Endometrial microvascular endothelial cells (primary cell): ENCODE results near the gene SPSB4. TPM values are rescaled to one million over a fixed set of nuclear protein-coding genes. Genes with fewer than 3 reads are reported as not detected.

Source experiments
- in situ Hi-C: cut with HindIII; loops from 2 replicates; pipeline ENCODE4 v1.10.0; 2017; ENCODE audit warnings: low sequenced_read_pairs, low pct_unique_long_range_greater_than_20kb; ENCODE audit errors: inconsistent ontology term
- total RNA-seq: library from RNA; depleted of rRNA; stranded (reverse); fragments of >200 nt; gene quantifications from one replicate; pipeline ENCODE4 v1.2.3, GENCODE V29; 2015; ENCODE audit errors: inconsistent ontology term

Gene SPSB4
- total RNA-seq, 1 donor from 2014 or later: not detected

DNA sequence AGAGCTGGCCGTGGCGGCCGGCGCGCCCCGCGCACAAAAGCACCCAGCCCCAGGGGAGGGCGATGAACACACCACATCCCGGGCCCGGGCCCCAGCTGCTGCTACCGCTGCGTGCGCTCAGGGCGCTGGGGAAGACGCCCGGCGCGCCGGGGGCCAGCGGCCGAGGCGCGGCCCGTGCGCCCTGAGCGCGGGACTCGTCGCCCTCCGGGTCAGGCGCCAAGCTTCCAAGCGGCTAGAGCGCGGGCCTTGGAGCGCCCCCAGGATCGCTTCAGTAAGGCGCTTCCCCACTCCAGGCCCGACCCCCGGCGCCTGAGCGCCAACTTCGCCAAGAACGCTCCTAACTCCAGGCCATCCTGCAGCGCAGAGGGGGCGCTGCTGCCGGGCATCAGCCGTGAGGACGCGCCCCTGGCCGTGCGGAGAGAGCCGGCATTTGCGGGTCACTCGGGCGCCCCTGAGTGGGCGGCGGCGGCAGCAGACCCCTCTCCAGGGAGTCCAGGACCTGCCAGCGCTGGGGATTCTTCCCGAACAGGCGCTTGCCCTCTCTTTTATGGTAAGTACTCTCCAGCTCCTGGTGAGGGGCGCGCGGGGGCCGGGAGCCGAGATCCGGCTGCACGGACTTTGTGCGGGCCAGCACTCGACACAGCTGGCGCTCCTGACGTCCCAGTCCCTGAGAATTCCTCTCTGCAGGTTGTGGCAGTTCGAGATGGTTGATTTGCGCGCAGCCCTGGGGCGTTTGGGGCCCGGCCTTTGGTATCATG is 475 bp downstream of the SPSB4 start:
- in situ Hi-C loops: no loop called here

DNA sequence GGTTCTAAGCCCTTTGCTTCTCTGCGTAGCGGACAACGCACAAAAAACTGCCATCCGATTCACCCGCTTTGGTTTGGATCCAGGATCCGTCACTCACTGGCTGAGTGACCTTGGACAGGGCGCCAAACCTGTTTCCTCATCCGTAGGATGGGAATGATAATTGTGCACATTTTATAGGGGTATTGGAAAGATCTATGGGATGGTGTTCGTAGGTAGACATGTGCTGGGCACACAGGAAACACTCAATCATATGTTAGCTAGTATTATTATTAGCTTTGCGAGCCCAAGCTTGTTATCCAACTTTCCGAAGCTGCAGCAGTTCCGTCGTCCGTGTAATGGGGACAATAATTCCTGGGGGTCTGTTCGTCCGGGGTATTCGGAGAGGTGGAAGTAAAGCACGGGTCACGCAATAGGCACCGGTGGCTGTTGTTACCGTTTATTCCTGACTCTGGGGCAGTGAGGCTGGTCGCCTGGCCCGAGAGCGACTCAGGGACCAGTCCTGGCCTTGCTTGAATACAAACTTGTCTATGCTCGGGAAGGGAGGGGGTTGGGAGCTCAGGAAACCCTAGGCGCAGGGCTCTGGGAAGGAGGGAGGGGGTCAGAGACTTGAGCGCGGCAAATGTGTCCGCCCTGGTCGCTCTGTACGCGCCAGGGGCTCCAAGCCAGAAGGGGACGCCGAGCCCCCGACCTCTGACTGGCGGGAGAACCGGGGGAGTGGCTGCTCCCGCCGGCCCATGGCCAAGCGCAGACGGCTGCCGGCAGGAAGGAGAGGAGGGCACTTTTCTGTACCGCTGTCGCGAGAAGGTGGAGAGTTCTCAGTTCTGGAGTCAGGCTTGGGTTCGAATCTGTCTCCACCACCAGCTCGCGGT is 1.3 kb downstream of the SPSB4 start:
- in situ Hi-C loops: no loop called here

DNA sequence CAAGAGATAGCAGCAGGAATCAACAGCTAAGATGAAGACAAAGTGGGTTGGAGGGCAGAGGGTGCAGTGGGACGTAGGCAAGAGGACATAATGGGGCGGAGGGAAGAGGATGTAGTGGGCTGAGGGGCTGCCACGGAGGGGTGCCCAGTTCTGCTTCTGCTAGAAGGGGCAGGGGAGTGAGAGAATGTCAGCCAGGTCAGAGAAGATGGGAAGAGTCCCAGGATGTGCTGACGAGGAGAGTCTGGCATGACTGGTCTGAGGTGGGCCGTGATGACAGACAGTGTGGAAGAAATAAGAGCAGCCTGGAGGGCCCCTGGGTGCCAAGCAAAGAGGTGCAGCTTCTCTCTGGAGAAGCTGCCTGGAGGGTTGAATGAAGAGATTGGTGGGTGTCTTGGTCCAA is 4.0 kb downstream of the SPSB4 start:
- in situ Hi-C loops: no loop called here

DNA sequence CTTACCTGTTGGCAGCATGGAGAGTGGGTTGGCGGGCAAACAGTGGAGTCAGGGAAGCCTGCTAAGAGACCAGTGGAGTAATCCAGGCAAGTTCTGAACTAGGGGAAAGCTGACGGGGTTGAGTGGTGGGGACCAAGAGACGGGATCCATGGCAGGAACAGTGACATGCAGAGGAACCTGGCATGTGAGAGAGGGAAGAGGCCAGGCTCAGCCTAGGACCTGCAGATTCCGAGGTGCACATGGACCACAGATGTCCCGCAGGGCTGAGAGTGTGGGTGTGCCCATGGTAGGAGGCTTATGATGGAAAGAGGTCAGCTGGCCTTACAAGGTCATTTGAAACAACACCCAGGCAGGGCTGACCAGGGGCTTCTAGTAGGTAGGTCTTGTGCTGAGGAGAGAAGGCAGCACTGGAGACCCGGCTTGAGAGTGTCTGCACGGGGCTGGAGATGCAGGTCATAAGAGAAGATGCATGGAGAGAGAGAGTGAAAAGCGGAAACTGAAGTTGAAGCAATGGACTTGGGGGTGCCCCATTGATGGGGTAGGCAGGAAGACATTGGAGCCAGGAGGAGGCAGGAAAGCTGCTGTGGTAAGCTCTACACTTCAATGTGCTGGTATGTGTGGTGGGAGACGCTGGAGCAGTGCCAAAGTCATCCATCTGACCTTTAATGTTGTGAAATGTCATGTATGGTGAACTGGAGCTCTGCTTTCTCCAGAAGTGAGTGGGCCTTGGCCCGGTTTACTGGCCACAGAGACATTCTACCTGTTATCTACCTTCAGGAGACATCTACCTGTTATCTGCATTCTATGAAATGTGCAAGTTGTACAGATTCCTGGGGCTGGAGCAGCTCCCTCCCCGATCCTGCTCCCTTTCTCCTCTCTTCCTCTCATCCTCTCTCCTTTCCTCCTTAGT is 4.6 kb downstream of the SPSB4 start:
- in situ Hi-C loops: no loop called here

DNA sequence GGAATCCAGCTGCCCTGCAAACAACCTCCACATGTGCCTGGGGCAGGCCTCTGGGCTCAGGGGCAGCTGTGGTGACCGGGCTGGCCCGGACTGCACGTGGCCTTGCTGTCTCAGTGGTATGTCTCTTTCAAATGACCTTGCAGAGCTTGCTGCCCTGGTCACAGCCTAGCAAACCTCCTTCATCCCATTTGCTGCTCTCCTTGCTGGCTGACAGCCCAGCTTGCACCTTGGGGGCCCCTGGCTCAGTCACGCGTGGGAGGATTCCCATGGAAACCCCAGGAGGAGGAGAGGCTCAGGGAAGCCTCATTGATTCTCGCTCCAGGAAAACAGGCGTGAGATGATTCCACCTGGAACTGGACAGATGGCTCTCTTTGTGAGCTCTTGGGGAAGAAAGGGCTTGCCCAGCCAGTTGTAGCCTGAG is 5.6 kb downstream of the SPSB4 start:
- in situ Hi-C loops: no loop called here

DNA sequence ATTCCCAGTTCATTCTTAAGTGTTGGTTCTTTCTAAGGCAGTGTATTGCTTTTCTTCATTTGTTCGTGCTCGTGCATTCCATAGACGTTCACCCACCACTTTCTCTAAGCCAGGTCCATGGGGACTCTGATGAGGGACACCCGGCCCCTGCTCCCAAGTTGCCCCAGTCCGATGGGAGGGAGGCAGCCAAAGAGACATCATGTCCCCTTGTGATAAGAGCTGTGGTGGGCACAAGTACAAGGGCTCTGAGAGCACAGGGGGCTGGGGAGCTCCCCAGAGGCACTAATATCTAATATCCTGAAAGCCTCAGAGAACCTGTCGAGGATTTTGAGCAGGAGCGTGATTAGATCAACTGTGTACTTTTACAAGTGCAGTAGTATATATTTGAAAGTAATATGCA is 6.3 kb downstream of the SPSB4 start:
- in situ Hi-C loops: no loop called here

DNA sequence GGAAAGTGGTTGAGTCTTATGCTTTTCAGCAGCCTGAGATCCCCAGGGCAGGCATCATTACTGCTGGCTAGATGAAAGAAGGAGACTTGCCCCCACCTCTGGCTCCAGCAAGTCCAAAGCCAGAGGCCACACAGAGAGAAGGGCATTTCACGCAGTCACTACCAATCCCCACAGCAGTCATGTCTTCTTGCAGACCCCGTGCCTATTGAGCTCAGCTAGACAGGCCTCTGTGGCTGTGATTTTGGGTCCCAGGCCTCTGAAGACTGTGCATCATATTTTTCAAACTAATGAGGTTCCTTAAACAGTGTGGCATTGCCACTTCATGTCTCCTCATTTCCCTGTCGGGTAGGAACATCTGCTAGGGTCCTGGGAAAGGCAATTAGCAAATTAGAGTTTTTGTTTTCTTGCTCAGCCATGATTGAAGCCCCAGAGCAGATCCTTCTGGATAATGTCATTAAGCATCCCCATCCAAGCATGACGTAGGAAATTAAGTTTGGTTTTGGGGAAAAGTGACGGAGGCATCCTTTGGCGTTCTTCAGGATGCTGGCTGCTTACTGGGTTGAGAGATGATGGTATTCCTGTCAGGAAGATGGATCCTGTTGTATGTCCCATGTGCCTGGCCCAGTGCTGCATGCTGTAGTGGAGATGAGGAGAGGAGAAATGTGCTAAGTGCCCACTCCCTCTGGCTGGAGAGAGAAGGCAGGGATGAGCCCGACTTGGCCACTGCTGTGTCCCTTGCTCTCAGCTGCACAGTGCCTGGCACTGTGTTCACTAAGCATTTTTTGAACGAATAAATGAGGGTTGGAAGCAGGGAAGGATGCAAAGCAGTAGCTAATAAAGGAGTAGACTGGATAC is 7.0 kb downstream of the SPSB4 start:
- in situ Hi-C loops: no loop called here

DNA sequence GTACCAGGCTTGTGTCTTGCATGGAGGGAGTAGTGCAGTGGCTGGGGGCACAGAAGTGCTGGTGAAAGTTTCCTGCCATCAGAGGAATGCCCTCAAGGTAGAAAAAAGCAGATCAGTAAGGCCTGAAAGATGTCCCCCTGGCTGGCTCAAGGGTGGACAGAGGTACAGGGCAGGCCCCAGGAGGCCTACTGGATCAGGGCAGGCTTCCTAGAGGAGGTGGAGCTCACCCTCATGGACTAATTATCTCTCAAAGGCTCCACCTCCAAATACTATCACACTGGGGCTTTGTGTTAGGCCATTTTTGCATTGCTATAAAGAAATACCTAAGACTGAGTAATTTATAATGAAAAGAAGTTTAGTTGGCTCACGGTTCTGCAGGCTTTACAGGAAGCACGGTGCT is 7.8 kb downstream of the SPSB4 start:
- in situ Hi-C loops: no loop called here

DNA sequence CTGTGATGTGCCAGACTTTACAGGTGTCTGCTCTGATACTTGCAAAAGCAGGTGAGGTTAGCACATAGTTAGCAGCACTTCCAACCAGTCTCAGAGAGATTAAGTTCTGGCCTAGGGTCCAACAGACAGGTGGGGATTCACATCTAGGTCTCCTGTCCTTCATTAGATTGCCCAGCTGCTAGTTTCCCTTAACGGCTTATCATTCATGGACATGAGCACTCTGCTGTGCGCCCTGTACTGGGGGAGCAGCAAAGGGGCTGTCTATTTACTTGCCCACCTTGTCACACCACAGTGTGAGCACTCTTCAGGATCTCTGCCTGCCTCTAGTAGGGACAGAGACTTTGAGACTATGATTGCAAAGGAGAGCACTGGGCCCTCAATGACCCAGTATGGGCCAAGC is 8.7 kb downstream of the SPSB4 start:
- in situ Hi-C loops: no loop called here

DNA sequence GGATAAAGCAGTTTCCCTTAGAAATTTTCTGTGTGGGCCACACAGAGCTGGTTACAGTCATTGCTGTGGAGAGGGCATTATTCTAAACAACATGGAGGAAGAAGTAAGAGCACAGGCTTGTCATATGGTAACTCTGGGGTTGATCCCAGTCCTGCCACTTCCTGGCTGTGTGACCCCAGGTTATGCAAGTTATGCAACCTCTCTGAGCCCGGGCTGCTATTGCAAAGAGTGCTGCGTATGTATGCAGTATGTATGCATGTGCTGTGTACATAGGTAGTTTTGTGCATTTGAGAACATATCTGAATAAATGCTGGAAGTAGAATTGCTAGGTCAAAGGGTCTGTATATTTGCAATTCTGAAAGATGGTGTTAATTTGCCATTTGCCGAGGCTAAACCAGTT is 9.2 kb downstream of the SPSB4 start:
- in situ Hi-C loops: no loop called here

DNA sequence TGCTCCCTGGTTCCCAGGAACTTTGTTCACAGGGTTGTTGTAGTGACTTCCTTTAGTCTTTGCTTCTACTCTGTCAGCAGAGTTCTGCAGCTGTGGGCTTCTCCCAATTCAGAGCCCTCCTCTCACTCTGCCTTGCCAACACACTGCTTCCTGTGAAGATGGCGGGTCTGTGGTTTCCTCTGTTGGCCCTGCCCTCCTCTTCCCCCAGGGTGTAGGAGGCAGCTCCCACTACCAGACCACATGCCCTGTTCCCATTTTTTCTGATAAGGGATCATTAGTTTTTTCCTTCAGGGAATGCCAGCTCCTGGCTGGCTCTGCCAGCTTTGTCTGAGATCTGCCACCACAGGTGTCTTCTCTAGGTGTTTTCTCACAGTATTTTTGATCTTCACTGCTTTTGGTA is 12.7 kb downstream of the SPSB4 start:
- in situ Hi-C loops: no loop called here

DNA sequence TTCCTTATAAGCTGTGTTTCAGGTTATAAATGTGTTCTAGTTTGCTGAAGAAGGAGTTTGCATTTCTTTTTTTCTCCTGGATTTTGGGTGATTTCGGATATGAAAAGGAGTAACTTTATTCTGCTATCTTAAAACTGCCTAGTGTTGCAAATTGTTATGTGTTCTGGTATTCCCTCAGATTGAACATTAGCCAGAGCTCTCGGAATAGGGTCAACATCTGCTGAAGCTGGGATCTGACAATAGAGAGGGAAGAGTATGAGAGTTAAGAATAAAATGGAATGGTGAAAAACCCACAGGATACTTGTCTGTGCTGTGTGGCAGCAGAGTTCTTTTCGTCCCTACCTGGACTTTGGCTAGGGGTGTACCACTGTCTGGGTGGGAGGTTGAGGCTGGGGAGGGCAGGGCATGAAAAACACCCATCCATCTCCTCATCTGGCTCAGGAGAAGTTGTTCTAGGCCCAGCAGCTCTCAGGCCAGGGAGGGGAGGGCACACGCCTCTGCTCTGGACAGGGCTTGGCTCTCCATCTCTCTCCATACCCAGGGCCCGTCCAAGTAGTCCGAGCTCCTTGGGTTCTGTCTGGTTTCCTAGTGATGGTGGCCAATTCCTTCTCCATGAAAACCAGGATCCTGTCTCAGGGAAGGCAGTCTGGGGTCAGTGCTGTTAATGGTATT is 13.2 kb downstream of the SPSB4 start:
- in situ Hi-C loops: no loop called here

DNA sequence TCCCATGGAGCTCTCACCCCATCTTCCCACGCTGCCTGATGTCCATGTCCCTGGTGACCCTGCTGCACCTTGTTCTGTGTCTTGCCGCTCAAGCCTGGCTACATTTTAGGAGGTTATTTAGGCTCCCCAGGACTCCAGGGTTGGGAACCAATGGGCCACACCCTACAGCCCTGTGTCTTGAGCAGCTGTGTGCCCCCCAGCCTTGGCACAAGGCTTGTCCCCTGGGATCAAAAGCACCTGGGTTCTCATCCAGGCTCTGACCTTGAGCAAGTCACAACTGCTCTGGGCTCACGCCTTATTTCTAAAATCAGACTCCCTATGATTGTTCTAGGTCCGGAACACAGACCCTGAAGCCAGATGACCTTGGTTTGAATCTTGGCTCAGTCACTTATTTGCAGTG is 14.1 kb downstream of the SPSB4 start:
- in situ Hi-C loops: no loop called here

DNA sequence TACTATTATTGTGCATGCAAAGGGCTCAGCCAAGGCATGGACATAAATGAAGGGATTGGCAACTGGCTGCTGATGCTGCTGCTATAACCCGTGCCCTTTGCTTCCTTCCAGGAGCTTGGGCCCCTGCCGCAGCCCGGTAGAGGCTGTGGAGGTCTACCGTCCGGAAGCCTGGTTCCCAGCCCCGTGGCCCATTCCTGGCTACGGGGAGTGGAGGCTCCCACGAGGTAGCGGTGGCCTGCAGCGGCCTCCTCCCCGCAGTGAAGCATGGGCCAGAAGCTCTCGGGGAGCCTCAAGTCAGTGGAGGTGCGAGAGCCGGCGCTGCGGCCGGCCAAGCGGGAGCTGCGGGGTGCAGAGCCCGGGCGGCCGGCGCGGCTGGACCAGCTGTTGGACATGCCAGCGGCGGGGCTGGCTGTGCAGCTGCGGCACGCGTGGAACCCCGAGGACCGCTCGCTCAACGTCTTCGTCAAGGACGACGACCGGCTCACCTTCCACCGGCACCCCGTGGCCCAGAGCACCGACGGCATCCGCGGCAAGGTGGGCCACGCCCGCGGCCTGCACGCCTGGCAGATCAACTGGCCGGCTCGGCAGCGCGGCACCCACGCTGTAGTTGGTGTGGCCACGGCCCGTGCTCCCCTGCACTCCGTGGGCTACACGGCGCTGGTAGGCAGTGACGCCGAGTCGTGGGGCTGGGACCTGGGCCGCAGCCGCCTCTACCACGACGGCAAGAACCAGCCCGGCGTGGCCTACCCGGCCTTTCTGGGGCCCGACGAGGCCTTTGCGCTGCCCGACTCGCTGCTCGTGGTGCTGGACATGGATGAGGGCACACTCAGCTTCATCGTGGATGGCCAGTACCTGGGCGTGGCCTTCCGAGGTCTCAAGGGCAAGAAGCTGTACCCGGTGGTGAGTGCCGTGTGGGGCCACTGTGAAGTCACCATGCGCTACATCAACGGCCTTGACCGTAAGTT is 15.0 kb downstream of the SPSB4 start:
- in situ Hi-C loops: no loop called here

DNA sequence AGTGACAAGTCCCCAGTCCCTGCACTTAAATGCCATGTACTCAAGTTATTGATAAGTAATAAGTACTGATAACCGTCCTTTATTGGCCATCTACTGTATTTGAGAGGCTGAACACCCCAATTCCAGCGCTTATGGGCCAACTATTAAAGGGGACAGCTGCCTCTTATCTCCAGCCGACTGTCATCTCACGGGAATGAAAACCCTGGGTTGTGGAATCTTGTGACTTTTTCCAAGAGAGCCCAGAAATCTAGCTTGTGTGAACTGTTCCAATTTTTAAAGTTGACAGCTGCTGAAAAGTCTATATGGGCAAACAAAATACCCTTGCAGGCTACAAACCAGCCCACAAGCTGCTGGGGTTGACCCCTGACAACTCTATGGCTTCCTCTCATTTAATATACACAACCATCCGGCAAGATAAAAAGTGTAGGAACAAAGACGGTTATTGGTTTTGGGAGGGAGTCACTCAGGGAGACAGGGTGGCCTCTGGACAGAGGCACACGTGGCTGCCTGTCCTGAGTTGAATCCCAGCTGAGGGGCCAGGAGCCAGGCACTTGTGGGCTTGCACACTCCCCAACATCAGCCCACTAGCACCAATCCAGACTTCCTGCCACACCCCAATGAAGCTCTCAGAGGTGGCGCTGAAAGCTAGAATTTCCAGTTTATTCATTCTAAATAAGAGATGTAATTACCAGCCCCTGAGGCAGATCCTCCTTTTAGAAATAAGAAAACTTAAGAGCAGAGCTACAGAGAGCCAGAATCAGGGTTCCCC is 16.2 kb downstream of the SPSB4 start:
- in situ Hi-C loops: no loop called here

DNA sequence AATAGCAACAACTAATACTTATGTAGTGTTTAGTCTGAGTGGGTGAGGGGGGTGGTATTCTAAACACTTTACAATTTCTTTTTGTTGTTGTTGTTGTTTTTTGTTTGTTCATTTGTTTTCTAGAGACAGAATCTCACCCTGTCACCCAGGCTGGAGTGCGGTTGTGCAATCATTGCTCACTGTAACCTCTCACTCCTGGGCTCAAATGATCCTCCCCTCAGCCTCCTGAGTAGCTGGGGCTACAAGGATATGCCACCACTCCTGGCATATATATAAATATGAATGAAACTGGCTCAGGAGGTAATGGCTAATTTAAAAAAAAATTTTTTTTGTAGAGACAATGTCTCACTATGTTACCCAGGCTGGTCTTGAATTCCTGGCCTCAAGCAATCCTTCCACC is 19.1 kb downstream of the SPSB4 start:
- in situ Hi-C loops: no loop called here
